Measurements from ENCODE around the gene RSPO3.

The RSPO3 gene

GRCh38 chr6:127154509-127154908 is 36.0 kb downstream of the RSPO3 start:
- DNase-seq (ENCODE audit: low read depth, low spot score): no peak
- ChIA-PET CTCF (interaction anchor here (0.9 kb wide), 1 partner anchor 15 kb away, joined by 3 read pairs; no protein-coding TSS in a partner anchor), POLR2A (no interaction called here)
- TF ChIP-seq, protein P1, sequence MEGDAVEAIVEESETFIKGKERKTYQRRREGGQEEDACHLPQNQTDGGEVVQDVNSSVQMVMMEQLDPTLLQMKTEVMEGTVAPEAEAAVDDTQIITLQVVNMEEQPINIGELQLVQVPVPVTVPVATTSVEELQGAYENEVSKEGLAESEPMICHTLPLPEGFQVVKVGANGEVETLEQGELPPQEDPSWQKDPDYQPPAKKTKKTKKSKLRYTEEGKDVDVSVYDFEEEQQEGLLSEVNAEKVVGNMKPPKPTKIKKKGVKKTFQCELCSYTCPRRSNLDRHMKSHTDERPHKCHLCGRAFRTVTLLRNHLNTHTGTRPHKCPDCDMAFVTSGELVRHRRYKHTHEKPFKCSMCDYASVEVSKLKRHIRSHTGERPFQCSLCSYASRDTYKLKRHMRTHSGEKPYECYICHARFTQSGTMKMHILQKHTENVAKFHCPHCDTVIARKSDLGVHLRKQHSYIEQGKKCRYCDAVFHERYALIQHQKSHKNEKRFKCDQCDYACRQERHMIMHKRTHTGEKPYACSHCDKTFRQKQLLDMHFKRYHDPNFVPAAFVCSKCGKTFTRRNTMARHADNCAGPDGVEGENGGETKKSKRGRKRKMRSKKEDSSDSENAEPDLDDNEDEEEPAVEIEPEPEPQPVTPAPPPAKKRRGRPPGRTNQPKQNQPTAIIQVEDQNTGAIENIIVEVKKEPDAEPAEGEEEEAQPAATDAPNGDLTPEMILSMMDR (IDR thresholded peaks at IDR 0.05; ENCODE audit: insufficient read depth, low read length, missing control alignments): no peak
- H3K4me3 ChIP-seq (ENCODE audit: low read depth, low read length): no peak overlapping the region

GRCh38 chr6:127160484-127160883 is 42.0 kb downstream of the RSPO3 start:
- no peak overlapping the region for H3K4me3 ChIP-seq (ENCODE audit: low read depth, low read length)
- DNase-seq (ENCODE audit: low read depth, low spot score): no peak
- TF ChIP-seq, protein P1 (IDR thresholded peaks at IDR 0.05; ENCODE audit: insufficient read depth, low read length, missing control alignments): no peak
- ChIA-PET CTCF (no interaction called here), POLR2A (no interaction called here)

GRCh38 chr6:127162836-127163235 is 44.4 kb downstream of the RSPO3 start:
- ChIA-PET CTCF (no interaction called here), POLR2A (no interaction called here)
- no peak overlapping the region for H3K4me3 ChIP-seq (ENCODE audit: low read depth, low read length)
- DNase-seq (ENCODE audit: low read depth, low spot score): no peak
- TF ChIP-seq, protein P1 (IDR thresholded peaks at IDR 0.05; ENCODE audit: insufficient read depth, low read length, missing control alignments): no peak

DNA sequence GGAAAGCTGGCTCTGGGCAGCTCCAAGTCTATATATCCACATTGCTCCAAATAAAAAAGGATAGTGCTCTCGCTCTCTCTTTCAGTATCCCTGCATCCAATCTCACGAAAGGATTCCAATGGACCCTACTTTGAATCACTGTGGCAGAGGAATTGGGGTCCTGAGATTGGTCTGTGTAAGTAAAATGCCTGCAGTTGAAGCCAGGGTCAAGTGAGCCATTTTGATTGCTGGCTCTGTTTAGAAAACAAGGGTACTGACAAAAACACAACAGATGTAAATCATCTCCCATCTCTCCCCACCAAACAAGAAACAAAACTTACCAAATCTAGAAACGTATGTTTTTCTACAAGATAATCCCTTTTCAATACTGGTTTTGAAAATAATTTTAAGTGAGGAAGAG is 45.6 kb downstream of the RSPO3 start:
- H3K4me3 ChIP-seq (ENCODE audit: low read depth, low read length): no peak overlapping the region
- TF ChIP-seq, protein P1 (IDR thresholded peaks at IDR 0.05; ENCODE audit: insufficient read depth, low read length, missing control alignments): no peak
- no peak for DNase-seq (ENCODE audit: low read depth, low spot score)
- POLR2A ChIA-PET: no interaction called here
- CTCF ChIA-PET: no interaction called here

DNA sequence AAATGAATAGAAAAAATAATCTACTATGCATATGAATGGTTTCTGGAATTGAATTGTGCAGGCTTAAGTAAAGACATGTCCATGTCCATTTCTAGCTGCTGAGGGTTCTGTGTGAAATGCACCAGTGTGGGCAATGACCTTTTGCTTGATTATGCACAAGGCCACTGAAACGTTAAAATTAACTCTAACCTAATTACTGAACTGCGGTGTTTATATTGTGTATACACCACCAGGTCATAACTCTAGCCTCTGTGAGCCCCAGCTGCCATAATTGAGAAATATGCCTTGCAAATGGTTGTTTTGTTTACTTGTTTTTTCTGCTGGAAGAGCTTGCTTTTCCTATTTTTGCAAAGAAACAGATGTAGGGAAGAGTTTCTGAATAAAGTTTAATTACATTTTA is 46.1 kb downstream of the RSPO3 start:
- ChIA-PET CTCF (no interaction called here), POLR2A (no interaction called here)
- no peak for DNase-seq (ENCODE audit: low read depth, low spot score)
- TF ChIP-seq, protein P1 (IDR thresholded peaks at IDR 0.05; ENCODE audit: insufficient read depth, low read length, missing control alignments): no peak
- no peak overlapping the region for H3K4me3 ChIP-seq (ENCODE audit: low read depth, low read length)

GRCh38 chr6:127173156-127173940 is 54.9 kb downstream of the RSPO3 start:
- TF ChIP-seq, protein P1 (IDR thresholded peaks at IDR 0.05; ENCODE audit: insufficient read depth, low read length, missing control alignments): no peak
- H3K4me3 ChIP-seq (ENCODE audit: low read depth, low read length): no peak overlapping the region
- CTCF ChIA-PET: interaction anchor here (1.2 to 1.9 kb wide), 2 partner anchors 8 to 18 kb away, joined by 4 read pairs; no protein-coding TSS in a partner anchor

More at GRCh38 chr6:127173156-127173940, 54.9 kb downstream of the RSPO3 start:
- no peak for DNase-seq (ENCODE audit: low read depth, low spot score)
- POLR2A ChIA-PET: no interaction called here

All from AG04449 (cell line).